ENCODE data around the gene NBEAL2. TPM values are rescaled to one million over a fixed set of nuclear protein-coding genes. Genes with fewer than 3 reads are reported as not detected.

NBEAL2 gene
- total and polyA plus RNA-seq, 2 of the 8 experiments (the other 6 are each of a cell fraction or from before 2014, with no cell fraction given) = 27.3 to 46.9 TPM

DNA sequence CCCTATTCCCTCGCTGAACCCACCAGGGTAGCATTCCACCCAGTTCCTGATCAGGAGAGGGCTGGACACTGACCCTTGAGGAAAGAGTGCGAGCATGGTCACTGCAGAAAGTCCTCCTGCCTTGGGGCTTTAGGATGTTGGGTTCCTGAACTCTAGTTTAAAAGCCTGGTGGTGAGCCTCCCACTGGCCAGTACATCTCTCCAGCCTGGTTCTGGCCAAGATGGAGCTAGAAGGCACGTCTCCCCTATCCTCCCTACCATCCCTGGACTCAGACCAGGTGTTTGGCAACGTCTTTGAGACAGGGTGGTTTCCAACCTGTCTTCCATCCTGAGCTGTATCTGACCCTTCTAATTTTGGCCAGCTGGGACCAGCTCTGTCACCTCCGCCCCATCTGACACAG lies 31.4 kb downstream of the NBEAL2 start:
- H3K4me2 ChIP-seq (ENCODE audit: insufficient read depth in 1 of 2, low read depth in 2 of 2, low read length in 2 of 2) = no peak overlapping the region; a peak in 1 of 4 replicates
- H2BK12ac ChIP-seq (ENCODE audit: low read depth, low read length) = no peak overlapping the region
- peaks cover 0 to 9% (median 5%) of the 10 kb centered on the region in 4 experiments; a peak in 5 of 7 replicates for H3K4me1 ChIP-seq (replicated peaks in 1 of 4; ENCODE audit: control insufficient read depth in 3 of 4, insufficient read depth in 4 of 4, low read length in 3 of 4)
- no peak overlapping the region for H3K9ac ChIP-seq (replicated peaks in 1 of 4; ENCODE audit: extremely low read depth in 1 of 4, low read depth in 3 of 4, low read length in 3 of 4)
- DNase-seq (ENCODE audit: low read depth in 1 of 2, low spot score in 2 of 2) (no peak), FAIRE-seq (no peak)
- H2BK120ac ChIP-seq (replicated peaks; ENCODE audit: low read depth, low read length) = no peak overlapping the region
- peaks cover 3 to 11% (median 6%) of the 10 kb centered on the region in 4 experiments; a peak in 6 of 8 replicates for H3K36me3 ChIP-seq (ENCODE audit: control insufficient read depth in 2 of 4, insufficient read depth in 4 of 4, low read length in 3 of 4)
- H4K20me1 ChIP-seq (replicated peaks in 1 of 2; ENCODE audit: control insufficient read depth in 1 of 2, insufficient read depth in 2 of 2, low read length in 2 of 2) = no peaks in the 10 kb centered on the region
- H3K56ac ChIP-seq (replicated peaks; ENCODE audit: insufficient read length, low read depth, low read length) = no peak overlapping the region
- no peak overlapping the region for H3K18ac ChIP-seq (ENCODE audit: extremely low read depth, low read length)
- 92% methylated on average over 5 of the region's 5 CpGs; no CpG with 5 or more reads in 1 of the 2 experiments for WGBS, 2 experiments (ENCODE audit: extremely low coverage in 1 of 2, insufficient coverage in 1 of 2, insufficient read length in 1 of 2, insufficient replicate concordance in 2 of 2, low coverage in 1 of 2, low lambda C conversion rate in 2 of 2, missing lambda C conversion rate in 1 of 2)
- H2AK5ac ChIP-seq (ENCODE audit: low read depth, low read length) = peak overlapping the region; percentile 82; the same call in 1 of the 2 replicates
- 0 out of 2 replicates have a peak overlapping the region, but pooled peaks have one; percentile 75 for H2BK15ac ChIP-seq (ENCODE audit: low read length)
- no peaks in the 10 kb centered on the region for H3K9me3 ChIP-seq (ENCODE audit: insufficient read depth in 2 of 2, low read depth in 1 of 2, low read length in 1 of 2)
- no peak overlapping the region for H3K23ac ChIP-seq (ENCODE audit: insufficient read length)
- H2BK5ac ChIP-seq (ENCODE audit: low read depth, low read length) = 0 out of 2 replicates have a peak overlapping the region, but pooled peaks have one; percentile 91
- no peak overlapping the region for H4K91ac ChIP-seq (replicated peaks; ENCODE audit: insufficient read length, low read length)
- no peak overlapping the region for H3K27ac ChIP-seq (ENCODE audit: low read depth, low read length)
- H2BK20ac ChIP-seq (ENCODE audit: low read length) = no peak overlapping the region
- no peak overlapping the region for H4K8ac ChIP-seq (ENCODE audit: extremely low read depth, insufficient read depth, low read length)
- H3K79me1 ChIP-seq (ENCODE audit: low read depth, low read length) = no peaks in the 10 kb centered on the region; the same call in 1 of the 2 replicates
- H3K4me3 ChIP-seq (ENCODE audit: extremely low read depth in 1 of 4, insufficient read depth in 2 of 4, low read depth in 3 of 4, low read length in 4 of 4) = no peak overlapping the region
- no peak overlapping the region for H2AFZ ChIP-seq (ENCODE audit: low read length)
- H3K27me3 ChIP-seq (replicated peaks in 1 of 4; ENCODE audit: control insufficient read depth in 3 of 4, extremely low read depth in 1 of 4, insufficient read depth in 3 of 4, low read length in 3 of 4) = no peaks in the 10 kb centered on the region
- H4K5ac ChIP-seq (ENCODE audit: insufficient read length, low read depth, low read length) = no peak overlapping the region
- POLR2A ChIA-PET (ENCODE audit: partially characterized antibody) = interaction anchor here (0.6 to 2.2 kb wide), 4 partner anchors 9 to 84 kb away, joined by 3 to 15 read pairs (median 3); no protein-coding TSS in a partner anchor
- no peak overlapping the region for H3K14ac ChIP-seq (ENCODE audit: insufficient read length)
- CTCF ChIA-PET (ENCODE audit: partially characterized antibody) = interaction anchor here (1.0 to 2.0 kb wide), 2 partner anchors 26 to 75 kb away, joined by 4 to 5 read pairs; no protein-coding TSS in a partner anchor
- peaks cover 3% of the 10 kb centered on the region; the same call in 1 of the 2 replicates for H3K23me2 ChIP-seq (ENCODE audit: low read depth, low read length)
- H3K79me2 ChIP-seq (ENCODE audit: control insufficient read depth in 1 of 2, insufficient read depth in 2 of 2, low read length in 2 of 2) = no peaks in the 10 kb centered on the region
- no peak overlapping the region for H3K4ac ChIP-seq (replicated peaks; ENCODE audit: insufficient read length, low read depth, low read length)
- TF ChIP-seq JUND (IDR thresholded peaks at IDR 0.05; ENCODE audit: low read length) = no peak
- no peak for TF ChIP-seq NANOG (IDR thresholded peaks at IDR 0.05; ENCODE audit: insufficient read depth, low read depth, low read length, poor library complexity, severe bottlenecking)
- no peak for TF ChIP-seq POLR2A (IDR thresholded peaks at IDR 0.05; ENCODE audit: control extremely low read depth in 1 of 2, low read depth in 2 of 2, low read length in 2 of 2)
